Activated T-helper 9 cell treated with anti-CD3 and anti-CD28 coated beads, Interleukin-2, amount 50 U/mL, for 16 hours (primary cell): ENCODE data around the gene BPI.
"Not testable (repeated sequence)": the region's sequence is repeated elsewhere in the genome, so short reads cannot be mapped to it uniquely, and the experiment has no call there.

Source experiments
- DNase-seq: peaks from one replicate; pipeline ENCODE4 v3.0.0-alpha.2; 2020; ENCODE audit warnings: low read depth

BPI gene

DNA sequence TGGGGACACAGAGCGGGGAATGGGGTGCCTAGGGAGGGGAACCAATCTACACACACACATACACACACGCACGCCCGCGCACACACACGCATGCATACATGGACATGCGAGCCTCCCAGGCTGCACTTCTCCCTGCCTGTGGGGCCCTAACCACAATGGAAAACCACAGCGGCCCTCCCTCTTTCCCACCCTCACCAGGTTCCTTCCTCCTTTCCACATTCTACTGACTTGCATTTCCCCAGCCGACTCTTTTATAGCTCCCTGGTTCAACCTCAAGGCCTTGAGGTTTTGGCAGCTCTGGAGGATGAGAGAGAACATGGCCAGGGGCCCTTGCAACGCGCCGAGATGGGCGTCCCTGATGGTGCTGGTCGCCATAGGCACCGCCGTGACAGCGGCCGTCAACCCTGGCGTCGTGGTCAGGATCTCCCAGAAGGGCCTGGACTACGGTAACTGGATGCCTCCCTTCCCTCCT lies at the start of gene BPI:
BPI (plus strand) TSS at position 249 of the 472 bp plus-strand sequence; CDS start at position 317, 68 bp downstream.
- no peak for DNase-seq

GRCh38 chr20:38254621-38255020 lies 49.3 kb upstream of the BPI start:
- DNase-seq: not testable (repeated sequence)

GRCh38 chr20:38255393-38255792 lies 48.6 kb upstream of the BPI start:
- no peak for DNase-seq

DNA sequence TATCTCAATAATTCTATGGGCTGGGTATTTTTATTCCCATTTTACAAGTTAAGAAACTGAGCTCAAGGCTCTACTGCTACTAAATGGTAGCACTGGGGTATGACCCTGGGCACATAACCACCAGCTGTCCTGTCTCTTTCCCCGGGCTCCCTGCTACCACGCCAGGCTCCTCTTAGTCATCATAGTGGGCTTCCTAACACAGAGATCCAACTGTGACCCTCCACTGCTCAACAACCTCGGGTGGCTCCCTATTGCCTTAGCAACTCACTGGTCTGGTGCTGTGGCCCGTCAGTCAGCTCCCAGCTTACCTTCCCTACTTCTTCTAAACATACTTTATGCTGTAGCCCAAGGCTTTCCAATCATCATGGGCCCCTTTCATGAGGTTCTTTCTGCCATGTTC lies 47.9 kb upstream of the BPI start:
- no peak for DNase-seq

DNA sequence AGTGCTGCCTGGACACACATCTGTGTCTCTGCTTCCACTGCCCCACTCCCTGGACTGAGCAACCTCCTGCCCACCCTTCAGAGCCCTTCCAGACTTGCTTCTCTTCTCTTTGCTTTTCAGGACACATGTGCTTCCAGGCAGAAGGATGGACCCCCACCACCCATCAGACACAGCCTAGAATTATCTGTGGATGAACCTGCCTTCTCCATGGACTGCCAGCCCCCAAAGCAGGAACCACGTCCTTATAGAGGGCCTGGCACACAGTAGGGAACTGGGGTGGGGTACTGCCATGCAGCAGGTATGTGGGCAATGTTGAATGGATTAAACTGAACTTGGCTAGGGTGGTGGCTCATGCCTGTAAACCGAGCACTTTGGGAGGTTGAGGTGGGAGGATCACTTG lies 47.0 kb upstream of the BPI start:
- no peak for DNase-seq

DNA sequence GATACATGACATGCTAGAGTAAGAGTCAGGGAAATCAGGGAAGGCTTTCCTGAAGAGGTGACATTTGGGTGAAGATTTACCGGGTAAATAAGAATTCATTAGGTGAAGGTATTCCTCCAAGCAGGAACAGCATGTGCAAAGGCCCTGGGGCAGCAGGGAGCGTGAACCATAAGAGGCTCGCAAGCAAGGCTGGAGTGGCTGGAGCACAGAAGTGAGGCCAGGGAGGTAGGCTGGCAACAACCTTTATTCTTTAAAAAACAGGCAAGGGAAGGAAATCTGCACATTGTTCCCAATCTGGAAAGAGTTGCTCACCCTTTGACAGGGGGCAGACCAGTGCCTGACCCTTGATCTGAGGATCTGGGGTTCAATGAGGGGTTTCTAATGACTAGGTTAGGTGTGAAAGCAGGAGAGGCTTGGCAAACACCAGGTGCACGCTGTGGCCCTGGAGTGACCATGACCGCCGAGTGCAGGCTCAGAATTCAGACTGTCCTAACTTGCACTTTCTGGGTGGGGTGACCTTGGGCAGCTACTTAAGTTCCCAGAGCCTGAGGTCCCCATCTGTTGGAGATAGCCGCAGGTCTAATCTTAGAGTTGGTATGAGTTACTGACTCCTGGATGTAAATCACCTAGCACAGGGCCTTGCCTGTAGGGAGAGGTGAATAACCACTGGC lies 45.3 kb upstream of the BPI start:
- DNase-seq: no peak

DNA sequence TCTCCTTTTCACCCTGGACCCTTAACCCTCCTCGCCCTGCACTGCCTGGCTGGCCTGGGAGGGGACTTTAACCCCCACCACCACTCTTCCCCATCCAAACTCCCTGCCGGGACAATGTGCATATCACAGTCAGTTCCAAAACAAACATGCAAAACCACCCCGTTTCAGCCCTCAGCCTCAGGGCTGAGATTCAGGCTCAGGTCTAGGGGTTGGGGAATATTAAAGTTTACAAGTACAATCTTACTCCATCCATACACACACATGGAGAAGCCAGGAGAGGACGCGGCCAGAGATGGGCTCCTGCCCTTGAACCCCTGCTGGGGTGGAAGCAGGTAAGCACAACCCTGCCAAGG lies 44.0 kb upstream of the BPI start:
- DNase-seq: no peak

GRCh38 chr20:38260378-38261053 lies 43.4 kb upstream of the BPI start, which contains the start of gene KIAA1755:
TSS of gene KIAA1755 (minus strand) at chr20:38260735. CDS start at chr20:38260500, 235 bp downstream.
- DNase-seq: no peak

- no peak for DNase-seq
Measured at GRCh38 chr20:38261054-38261390, 42.9 kb upstream of the BPI start.

- no peak for DNase-seq
Measured at GRCh38 chr20:38262931-38263330, 41.0 kb upstream of the BPI start.

- DNase-seq: no peak
Measured at GRCh38 chr20:38266426-38266825, 37.5 kb upstream of the BPI start.

GRCh38 chr20:38267296-38267695 lies 36.7 kb upstream of the BPI start:
- no peak for DNase-seq

GRCh38 chr20:38267901-38268514 lies 35.9 kb upstream of the BPI start:
- DNase-seq: no peak

- no peak for DNase-seq
Measured at GRCh38 chr20:38269040-38269439, 34.9 kb upstream of the BPI start.

DNA sequence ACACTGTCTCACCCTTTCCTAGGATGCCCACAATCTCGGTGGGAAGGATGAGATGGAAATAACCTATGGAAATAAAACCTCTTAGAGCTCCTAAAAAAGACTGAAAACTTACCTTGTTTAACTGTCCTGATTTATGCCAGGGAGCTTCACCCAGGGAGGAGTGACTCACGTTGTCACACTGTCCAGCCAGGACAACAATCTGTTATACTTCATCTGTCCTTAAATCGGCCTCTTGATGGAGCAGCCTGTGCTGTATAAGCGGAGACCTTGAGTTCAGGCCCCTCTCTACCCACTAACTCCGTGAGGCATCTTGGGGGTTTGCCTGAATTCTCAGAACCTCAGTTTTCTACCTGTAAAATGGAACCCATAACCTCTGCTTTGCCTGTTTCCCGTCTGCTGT lies 34.2 kb upstream of the BPI start:
- DNase-seq: no peak

- DNase-seq: no peak
Measured at GRCh38 chr20:38270869-38271605, 32.9 kb upstream of the BPI start.

DNA sequence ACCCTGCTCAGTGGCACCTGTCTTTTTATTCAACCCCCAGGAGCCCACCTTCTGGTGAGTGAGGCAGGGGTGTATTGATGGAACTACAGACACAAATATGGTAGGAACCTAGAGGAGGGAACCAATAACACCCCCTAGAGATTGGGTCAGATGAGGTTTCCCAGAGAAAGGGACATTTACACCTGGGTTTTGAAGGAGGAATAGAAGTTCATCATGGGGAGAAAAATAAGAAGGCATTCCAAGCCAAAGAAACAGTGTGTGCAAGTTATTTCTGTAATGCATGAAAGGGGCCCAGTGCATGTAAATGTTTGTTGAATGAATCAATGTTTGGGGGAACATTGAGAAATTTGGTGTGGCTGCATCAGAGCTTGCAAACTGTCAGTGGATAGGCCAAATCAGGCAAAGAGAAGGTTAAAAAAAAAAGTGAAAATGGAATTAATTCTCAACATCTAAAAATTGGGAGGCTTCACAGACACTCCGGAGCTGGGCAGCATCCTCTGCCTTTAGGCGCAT lies 32.3 kb upstream of the BPI start:
- no peak for DNase-seq

- no peak for DNase-seq
Measured at GRCh38 chr20:38272398-38272797, 31.6 kb upstream of the BPI start.

DNA sequence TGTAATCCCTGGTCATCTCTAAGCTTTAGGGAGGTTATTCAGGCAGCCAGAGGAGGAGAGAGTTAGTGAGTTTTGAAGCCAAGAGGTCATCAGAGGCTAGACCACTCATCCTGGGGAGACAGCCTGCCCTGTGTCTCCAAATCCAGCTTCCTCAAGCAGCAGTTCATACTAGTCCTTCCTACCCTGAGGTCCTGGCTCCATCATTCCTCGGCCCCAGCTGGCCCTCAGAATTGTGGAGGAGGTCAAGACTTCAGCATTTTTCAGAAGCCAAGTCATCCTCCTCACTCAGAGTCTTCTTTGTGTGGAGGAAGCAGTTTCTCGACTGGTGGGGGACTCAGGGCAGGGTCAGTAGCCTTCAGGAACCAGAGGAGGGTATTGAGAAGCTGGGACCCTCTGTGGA lies 31.0 kb upstream of the BPI start:
- no peak for DNase-seq

DNA sequence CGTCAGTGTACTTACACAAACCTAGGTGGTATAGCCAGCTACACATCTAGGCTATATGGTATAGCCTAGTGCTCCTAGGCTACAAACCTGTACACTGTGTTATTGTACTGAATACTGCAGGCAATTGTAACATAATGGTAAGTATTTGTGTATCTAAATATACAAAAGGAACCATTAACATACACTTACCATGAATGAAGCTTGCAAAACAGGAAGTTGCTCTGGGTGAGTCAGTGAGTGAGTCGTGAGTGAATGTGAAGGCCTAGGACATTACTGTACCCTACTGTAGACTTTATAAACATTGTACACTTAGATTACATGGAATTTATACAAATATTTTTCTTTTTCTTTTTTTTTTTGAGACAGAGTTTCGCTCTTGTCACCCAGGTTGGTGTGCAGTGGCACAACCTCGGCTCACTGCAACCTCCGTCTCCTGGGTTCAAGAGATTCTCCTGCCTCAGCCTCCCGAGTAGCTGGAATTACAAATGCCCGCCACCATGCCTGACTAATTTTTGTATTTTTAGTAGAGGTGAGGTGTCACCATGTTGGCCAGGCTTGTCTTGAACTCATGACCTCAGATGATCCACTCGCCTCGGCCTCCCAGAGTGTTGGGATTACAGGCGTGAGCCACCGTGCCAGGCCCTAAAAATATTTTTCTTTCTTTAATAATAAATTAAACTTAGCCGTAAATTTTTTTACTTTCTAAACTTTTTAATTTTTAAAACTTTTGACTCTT lies 28.0 kb upstream of the BPI start:
- no peak for DNase-seq

GRCh38 chr20:38277285-38277684 lies 26.7 kb upstream of the BPI start:
- no peak for DNase-seq

DNA sequence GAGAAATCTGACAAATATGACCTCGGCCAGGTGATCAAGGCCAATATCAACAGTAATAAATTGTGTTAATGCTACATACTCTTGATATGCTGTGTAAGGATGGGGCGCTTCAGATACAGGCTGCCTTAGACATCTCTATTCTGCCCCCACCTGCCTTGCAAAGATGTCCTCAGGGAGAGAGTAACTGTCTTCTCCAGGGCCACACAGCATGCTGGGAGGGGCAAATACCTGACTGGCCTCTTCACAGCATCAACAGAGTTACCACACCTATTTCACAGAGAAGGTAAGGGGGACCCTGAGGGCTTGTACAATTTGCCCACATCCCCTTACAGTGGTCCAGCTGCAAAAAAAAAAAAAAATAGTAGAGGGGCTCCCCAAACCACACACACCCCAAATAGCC lies 26.3 kb upstream of the BPI start:
- no peak for DNase-seq
